HL-60 (cell line): ENCODE measurements around the gene FHL2.

Experiments
- GABPA ChIP-seq: IDR thresholded peaks from 2 replicates; pipeline ENCODE4 v1.6.1; 2012; ENCODE audit warnings: low read depth
- TF ChIP-seq, protein P1 (sequence below): IDR thresholded peaks from 2 replicates; pipeline ENCODE4 v1.6.1; 2012; ENCODE audit warnings: low read depth; ENCODE audit not compliant: insufficient replicate concordance

DNA sequence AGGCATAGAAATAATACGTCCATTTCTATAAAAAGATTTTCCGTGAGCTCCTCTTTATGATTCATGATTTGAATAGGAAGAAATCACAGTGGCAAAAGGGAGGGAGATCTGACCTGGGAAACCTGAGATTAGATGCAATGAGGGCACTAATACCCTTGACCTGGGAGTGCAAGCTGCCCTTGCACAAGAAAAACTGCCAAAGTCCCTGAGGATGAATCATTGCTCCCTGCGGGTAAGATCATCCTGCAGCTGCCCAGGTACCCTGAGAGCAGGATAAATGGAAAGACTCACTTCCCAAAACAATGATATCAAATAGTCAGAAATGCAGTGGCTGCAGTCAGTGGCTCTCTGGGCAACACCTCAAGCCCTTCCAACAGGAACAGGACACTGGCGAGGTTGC is 11.6 kb downstream of the FHL2 start:
- TF ChIP-seq, protein P1, sequence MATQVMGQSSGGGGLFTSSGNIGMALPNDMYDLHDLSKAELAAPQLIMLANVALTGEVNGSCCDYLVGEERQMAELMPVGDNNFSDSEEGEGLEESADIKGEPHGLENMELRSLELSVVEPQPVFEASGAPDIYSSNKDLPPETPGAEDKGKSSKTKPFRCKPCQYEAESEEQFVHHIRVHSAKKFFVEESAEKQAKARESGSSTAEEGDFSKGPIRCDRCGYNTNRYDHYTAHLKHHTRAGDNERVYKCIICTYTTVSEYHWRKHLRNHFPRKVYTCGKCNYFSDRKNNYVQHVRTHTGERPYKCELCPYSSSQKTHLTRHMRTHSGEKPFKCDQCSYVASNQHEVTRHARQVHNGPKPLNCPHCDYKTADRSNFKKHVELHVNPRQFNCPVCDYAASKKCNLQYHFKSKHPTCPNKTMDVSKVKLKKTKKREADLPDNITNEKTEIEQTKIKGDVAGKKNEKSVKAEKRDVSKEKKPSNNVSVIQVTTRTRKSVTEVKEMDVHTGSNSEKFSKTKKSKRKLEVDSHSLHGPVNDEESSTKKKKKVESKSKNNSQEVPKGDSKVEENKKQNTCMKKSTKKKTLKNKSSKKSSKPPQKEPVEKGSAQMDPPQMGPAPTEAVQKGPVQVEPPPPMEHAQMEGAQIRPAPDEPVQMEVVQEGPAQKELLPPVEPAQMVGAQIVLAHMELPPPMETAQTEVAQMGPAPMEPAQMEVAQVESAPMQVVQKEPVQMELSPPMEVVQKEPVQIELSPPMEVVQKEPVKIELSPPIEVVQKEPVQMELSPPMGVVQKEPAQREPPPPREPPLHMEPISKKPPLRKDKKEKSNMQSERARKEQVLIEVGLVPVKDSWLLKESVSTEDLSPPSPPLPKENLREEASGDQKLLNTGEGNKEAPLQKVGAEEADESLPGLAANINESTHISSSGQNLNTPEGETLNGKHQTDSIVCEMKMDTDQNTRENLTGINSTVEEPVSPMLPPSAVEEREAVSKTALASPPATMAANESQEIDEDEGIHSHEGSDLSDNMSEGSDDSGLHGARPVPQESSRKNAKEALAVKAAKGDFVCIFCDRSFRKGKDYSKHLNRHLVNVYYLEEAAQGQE = no peak
- TF ChIP-seq GABPA = no peak
